HepG2 (cell line): ENCODE measurements around the gene RBBP8NL. TPM values are rescaled to one million over a fixed set of nuclear protein-coding genes. Genes with fewer than 3 reads are reported as not detected.

Source experiments
- GATA4 ChIP-seq: sonication (generic); IDR thresholded peaks from 2 replicates; pipeline ENCODE4 v1.6.1; 2016; ENCODE audit warnings: antibody characterized with exemption, low read depth, borderline replicate concordance
- MED8 ChIP-seq: sonication (generic); formaldehyde crosslinking; IDR thresholded peaks from 2 replicates; pipeline ENCODE4 v1.8.1; 2023; ENCODE audit warnings: mild to moderate bottlenecking, missing genetic modification reagents; ENCODE audit not compliant: insufficient replicate concordance
- MIER3 ChIP-seq: IDR thresholded peaks from 2 replicates; pipeline ENCODE4 v1.6.1; 2016; ENCODE audit warnings: missing compliant biosample characterization, borderline replicate concordance
- MXI1 ChIP-seq: IDR thresholded peaks from 3 replicates; pipeline ENCODE4 v1.6.1; 2012; ENCODE audit warnings: low read depth, low read length, inconsistent platforms, borderline replicate concordance
- MZF1 ChIP-seq: sonication (generic); formaldehyde crosslinking; IDR thresholded peaks from 2 replicates; pipeline ENCODE4 v1.8.1; 2023; ENCODE audit warnings: mild to moderate bottlenecking, missing genetic modification reagents, borderline replicate concordance
- NFATC3 ChIP-seq: sonication (generic); formaldehyde crosslinking; IDR thresholded peaks from 2 replicates; pipeline ENCODE4 v1.5.1; 2020; ENCODE audit warnings: mild to moderate bottlenecking, missing genetic modification reagents
- PHB2 ChIP-seq: fragments of 450-650 bp; IDR thresholded peaks from 2 replicates; pipeline ENCODE4 v1.6.1; 2018; ENCODE audit not compliant: partially characterized antibody
- POGZ ChIP-seq: sonication (generic); formaldehyde crosslinking; IDR thresholded peaks from 2 replicates; pipeline ENCODE4 v1.4.0; 2020; ENCODE audit warnings: mild to moderate bottlenecking, missing genetic modification reagents
- RBFOX2 ChIP-seq: fragments of 200-400 bp; formaldehyde crosslinking; IDR thresholded peaks from 2 replicates; pipeline ENCODE4 v1.6.1; 2017; ENCODE audit warnings: low read depth, mild to moderate bottlenecking, low read length
- SMYD3 ChIP-seq: sonication (generic); formaldehyde crosslinking; IDR thresholded peaks from 2 replicates; pipeline ENCODE4 v1.8.1; 2023; ENCODE audit warnings: mild to moderate bottlenecking, missing genetic modification reagents
- TMF1 ChIP-seq: sonication (generic); formaldehyde crosslinking; IDR thresholded peaks from 2 replicates; pipeline ENCODE4 v1.8.1; 2022; ENCODE audit warnings: low read depth, missing genetic modification reagents
- YY1 ChIP-seq: IDR thresholded peaks from 2 replicates; pipeline ENCODE4 v1.6.1; 2011; ENCODE audit warnings: low read length, low read depth, moderate library complexity, mild to moderate bottlenecking; ENCODE audit not compliant: insufficient read depth, insufficient replicate concordance
- ZBTB7A ChIP-seq: sonication (generic); formaldehyde crosslinking; IDR thresholded peaks from 2 replicates; pipeline ENCODE4 v1.8.0; 2022; ENCODE audit warnings: mild to moderate bottlenecking, missing genetic modification reagents
- ZNF207 ChIP-seq: fragments of 450-650 bp; IDR thresholded peaks from 2 replicates; pipeline ENCODE4 v1.6.1; 2016; ENCODE audit warnings: antibody characterized with exemption, borderline replicate concordance
- ZNF24 ChIP-seq: fragments of 450-650 bp; IDR thresholded peaks from 2 replicates; pipeline ENCODE4 v1.6.1; 2017; ENCODE audit warnings: antibody characterized with exemption, mild to moderate bottlenecking
- ZNF34 ChIP-seq: sonication (generic); formaldehyde crosslinking; IDR thresholded peaks from 2 replicates; pipeline ENCODE4 v1.4.0; 2020; ENCODE audit warnings: mild to moderate bottlenecking, missing genetic modification reagents, borderline replicate concordance
- ZNF430 ChIP-seq: sonication (generic); formaldehyde crosslinking; IDR thresholded peaks from 2 replicates; pipeline ENCODE4 v1.9.0; 2021; ENCODE audit warnings: mild to moderate bottlenecking, missing genetic modification reagents
- ZNF790 ChIP-seq: sonication (generic); formaldehyde crosslinking; IDR thresholded peaks from 2 replicates; pipeline ENCODE4 v1.8.0; 2022; ENCODE audit warnings: missing genetic modification reagents, mild to moderate bottlenecking, borderline replicate concordance
- polyA plus RNA-seq, 8 experiments: library from polyadenylated mRNA; depleted of rRNA in 3 of 8; stranded (reverse) in 7 of 8; unstranded in 1 of 8; fragments of >200 nt; fragmentation: Illumina TruSeq in 4 of 8; extraction: Trizol in 4 of 8; gene quantifications; 2 replicates each; pipeline versions ENCODE4 v1.2.1 to v1.2.3, GENCODE V29; 2011 to 2016; ENCODE audit warnings: low read depth in 4 of 8, missing spikeins in 1 of 8, mixed read lengths in 1 of 8; ENCODE audit not compliant: insufficient read depth in 1 of 8
- total RNA-seq, 5 experiments: library from RNA; depleted of rRNA; stranded (reverse); fragments of >200 nt; fragmentation: Illumina TruSeq; extraction: Trizol; gene quantifications; 2 replicates each; pipeline ENCODE4 v1.2.3, GENCODE V29; 2016; ENCODE audit warnings: low read depth in 1 of 5
- TF ChIP-seq, protein P1 (sequence below): sonication (generic); formaldehyde crosslinking; IDR thresholded peaks from 2 replicates; pipeline ENCODE4 v1.8.1; 2023; ENCODE audit warnings: missing genetic modification reagents, inconsistent platforms, borderline replicate concordance
- TF ChIP-seq, protein P2 (sequence below): IDR thresholded peaks from 2 replicates; pipeline ENCODE4 v1.6.1; 2012; ENCODE audit warnings: low read depth, low read length, improper control_type of control experiment
- TF ChIP-seq, protein P3 (sequence below): sonication (generic); formaldehyde crosslinking; IDR thresholded peaks from 2 replicates; pipeline ENCODE4 v1.5.1; 2020; ENCODE audit warnings: missing genetic modification reagents, mild to moderate bottlenecking, borderline replicate concordance

The RBBP8NL gene
- total and polyA plus RNA-seq, 2 of the 13 experiments (the other 11 are each of a cell fraction or from before 2014, with no cell fraction given), result 0.69 to 0.86 TPM

DNA sequence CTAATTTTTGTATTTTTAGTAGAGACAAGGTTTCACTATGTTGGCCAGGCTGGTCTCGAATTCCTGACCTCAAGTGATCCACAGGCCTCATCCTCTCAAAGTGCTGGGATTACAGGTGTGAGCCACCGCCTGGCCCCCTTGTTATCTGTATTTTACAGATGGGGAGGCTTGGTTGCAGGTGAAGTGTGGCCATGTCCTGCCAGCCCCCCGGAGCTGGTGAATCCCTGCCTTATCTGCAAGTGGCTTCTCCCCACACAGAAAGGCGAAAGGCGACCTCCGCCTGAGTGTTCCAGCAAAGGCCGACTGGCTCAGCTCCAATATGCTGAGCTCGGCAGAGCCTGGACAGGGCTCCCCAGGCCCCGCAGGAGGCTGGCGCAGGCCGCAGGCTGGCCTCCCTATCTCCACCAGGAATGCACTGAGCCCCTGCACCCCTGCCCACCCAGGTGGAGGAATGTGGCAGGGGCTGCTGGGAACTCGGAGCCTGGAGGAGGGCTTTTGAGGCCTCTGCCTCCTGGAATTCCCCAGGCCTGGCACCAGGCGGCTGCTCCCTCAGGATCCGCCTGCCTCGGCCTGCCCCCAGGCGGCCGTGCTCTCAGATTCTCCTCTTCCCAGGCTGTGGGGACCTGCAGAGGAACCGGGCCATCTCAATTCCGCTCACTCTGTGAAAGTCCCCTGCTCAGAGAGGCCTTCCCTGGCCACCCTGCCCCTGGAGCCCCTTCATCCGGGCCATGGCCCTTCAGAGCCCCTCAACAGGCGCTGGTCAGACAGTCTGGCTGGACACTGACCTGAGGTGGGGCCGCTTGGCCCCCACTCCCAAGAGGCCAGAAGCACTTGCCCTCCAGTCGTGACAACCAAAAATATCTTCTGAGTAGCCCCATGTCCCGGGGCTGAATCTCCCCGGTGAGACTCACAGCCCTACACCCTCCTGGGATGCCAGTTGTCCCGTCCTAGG is 51.0 kb downstream of the RBBP8NL start (continued):
- TF ChIP-seq, protein P1, sequence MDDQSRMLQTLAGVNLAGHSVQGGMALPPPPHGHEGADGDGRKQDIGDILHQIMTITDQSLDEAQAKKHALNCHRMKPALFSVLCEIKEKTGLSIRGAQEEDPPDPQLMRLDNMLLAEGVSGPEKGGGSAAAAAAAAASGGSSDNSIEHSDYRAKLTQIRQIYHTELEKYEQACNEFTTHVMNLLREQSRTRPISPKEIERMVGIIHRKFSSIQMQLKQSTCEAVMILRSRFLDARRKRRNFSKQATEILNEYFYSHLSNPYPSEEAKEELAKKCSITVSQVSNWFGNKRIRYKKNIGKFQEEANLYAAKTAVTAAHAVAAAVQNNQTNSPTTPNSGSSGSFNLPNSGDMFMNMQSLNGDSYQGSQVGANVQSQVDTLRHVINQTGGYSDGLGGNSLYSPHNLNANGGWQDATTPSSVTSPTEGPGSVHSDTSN (CRISPR knock-in tag), result 0 out of 2 replicates have a peak, but pooled peaks have one; percentile 49
- TF ChIP-seq NFATC3 (CRISPR knock-in tag) (peak; percentile 27; the same call in 1 of the 2 replicates), ZNF790 (CRISPR knock-in tag) (no peak), MIER3 (CRISPR knock-in tag) (no peak), MXI1 (peak; percentile 68; the same call in 1 of the 3 replicates), RBFOX2 (peak; percentile 87), POGZ (CRISPR knock-in tag) (no peak; the same call in none of the 2 replicates), MZF1 (CRISPR knock-in tag) (peak; percentile 84; the same call in 1 of the 2 replicates), ZNF24 (no peak), SMYD3 (CRISPR knock-in tag) (peak; percentile 86; the same call in 1 of the 2 replicates), TMF1 (CRISPR knock-in tag) (peak; percentile 69; the same call in 1 of the 2 replicates), PHB2 (no peak), ZNF430 (CRISPR knock-in tag) (peak; percentile 95), MED8 (CRISPR knock-in tag) (peak; percentile 80), YY1 (peak; percentile 75), ZBTB7A (CRISPR knock-in tag) (peak; percentile 98), GATA4 (peak; percentile 63; the same call in 1 of the 2 replicates), ZNF207 (no peak), ZNF34 (CRISPR knock-in tag) (peak; percentile 54; the same call in 1 of the 2 replicates)
- TF ChIP-seq, protein P2, sequence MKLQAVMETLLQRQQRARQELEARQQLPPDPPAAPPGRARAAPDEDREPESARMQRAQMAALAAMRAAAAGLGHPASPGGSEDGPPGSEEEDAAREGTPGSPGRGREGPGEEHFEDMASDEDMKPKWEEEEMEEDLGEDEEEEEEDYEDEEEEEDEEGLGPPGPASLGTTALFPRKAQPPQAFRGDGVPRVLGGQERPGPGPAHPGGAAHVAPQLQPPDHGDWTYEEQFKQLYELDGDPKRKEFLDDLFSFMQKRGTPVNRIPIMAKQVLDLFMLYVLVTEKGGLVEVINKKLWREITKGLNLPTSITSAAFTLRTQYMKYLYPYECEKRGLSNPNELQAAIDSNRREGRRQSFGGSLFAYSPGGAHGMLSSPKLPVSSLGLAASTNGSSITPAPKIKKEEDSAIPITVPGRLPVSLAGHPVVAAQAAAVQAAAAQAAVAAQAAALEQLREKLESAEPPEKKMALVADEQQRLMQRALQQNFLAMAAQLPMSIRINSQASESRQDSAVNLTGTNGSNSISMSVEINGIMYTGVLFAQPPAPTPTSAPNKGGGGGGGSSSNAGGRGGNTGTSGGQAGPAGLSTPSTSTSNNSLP, result 0 out of 2 replicates have a peak, but pooled peaks have one; percentile 10
- TF ChIP-seq, protein P3, sequence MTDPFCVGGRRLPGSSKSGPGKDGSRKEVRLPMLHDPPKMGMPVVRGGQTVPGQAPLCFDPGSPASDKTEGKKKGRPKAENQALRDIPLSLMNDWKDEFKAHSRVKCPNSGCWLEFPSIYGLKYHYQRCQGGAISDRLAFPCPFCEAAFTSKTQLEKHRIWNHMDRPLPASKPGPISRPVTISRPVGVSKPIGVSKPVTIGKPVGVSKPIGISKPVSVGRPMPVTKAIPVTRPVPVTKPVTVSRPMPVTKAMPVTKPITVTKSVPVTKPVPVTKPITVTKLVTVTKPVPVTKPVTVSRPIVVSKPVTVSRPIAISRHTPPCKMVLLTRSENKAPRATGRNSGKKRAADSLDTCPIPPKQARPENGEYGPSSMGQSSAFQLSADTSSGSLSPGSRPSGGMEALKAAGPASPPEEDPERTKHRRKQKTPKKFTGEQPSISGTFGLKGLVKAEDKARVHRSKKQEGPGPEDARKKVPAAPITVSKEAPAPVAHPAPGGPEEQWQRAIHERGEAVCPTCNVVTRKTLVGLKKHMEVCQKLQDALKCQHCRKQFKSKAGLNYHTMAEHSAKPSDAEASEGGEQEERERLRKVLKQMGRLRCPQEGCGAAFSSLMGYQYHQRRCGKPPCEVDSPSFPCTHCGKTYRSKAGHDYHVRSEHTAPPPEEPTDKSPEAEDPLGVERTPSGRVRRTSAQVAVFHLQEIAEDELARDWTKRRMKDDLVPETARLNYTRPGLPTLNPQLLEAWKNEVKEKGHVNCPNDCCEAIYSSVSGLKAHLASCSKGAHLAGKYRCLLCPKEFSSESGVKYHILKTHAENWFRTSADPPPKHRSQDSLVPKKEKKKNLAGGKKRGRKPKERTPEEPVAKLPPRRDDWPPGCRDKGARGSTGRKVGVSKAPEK (CRISPR knock-in tag), result no peak
